Measurements from ENCODE around the gene PDE6B. TPM values are rescaled to one million over a fixed set of nuclear protein-coding genes. Genes with fewer than 3 reads are reported as not detected.

The PDE6B gene
- total RNA-seq (2014; rRNA removed) (not detected in 2 replicates), Bru-seq, nascent RNA (not detected), BruChase-seq, experiment 1, labeled RNA remaining after a 6-hour chase (percentile 5 among the genes with signal in this experiment), BruChase-seq, experiment 2, labeled RNA remaining after a 2-hour chase (not detected)
- long read RNA-seq, result 0 reads

DNA sequence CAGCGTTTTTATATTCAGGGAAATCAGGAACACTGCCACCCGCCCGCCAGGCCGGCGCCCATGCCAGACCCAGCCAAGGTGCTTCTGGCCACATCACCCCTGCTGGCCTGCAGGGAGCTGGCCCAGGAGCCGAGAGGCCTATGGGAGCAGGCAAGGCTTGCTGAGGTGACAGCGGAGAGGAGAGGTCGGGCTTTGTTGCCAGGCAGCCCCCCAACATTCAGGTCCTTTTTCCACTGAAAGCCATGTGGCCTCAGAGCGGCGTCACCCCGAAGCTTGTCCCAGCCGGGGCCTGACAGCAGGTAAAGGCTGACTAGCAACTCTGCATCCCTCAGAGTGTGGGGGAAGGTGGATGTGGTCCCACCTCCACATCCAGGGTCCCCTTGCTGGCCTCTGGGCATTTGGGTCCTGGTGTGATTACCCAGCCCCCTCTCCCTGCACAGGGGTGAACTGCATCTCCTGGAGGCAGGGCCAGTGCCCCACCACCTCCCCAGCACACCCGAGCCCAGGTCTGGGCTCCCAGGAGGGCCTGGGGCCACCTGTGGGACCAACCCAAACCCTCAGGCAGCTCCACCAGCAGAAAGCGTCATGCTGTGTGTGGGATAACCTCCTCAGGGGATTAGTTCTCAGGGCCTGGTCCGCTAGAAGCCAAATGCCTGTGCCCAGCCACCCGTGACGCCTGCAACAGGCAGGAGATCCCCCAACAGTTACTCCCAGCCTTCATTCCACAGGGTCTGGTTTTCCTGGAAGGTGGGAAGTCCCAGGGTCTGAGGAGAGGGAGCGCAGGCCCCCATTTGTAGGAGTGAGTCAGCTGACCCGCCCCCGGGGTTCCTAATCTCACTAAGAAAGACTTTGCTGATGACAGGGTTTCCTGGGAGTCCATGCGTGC lies at the start of gene PDE6B:
TSS of gene PDE6B (plus strand) at position 869 of the 886 bp plus-strand sequence. CDS start 54 bp downstream, outside the sequence.
- intact Hi-C loops (cut with micrococcal nuclease), result no loop called here
- ChIA-PET CTCF (no interaction called here), POLR2A (ENCODE audit: unreplicated experiment) (no interaction called here)
- H2AFZ ChIP-seq (ENCODE audit: low read length), result no peak within 1 kb of the TSS
- H3K4me2 ChIP-seq (ENCODE audit: low read length), result no peak within 1 kb of the TSS
- ATAC-seq, result no peak
- DNase-seq, result no peak
- no peaks in the 10 kb centered on the region for H3K9me2 ChIP-seq (replicated peaks; ENCODE audit: low read length)
- no TSS peak for BruUV-seq (replicated peaks)
- H3K27me3 ChIP-seq (ENCODE audit: low read length), result peaks cover 3% of the 10 kb centered on the region; the same call in 1 of the 2 replicates
- H3K9ac ChIP-seq (ENCODE audit: low read length), result no peak within 1 kb of the TSS
- H3K27ac ChIP-seq (ENCODE audit: low read length), result no peak within 1 kb of the TSS
- no peak within 1 kb of the TSS for H3K4me3 ChIP-seq (ENCODE audit: low read length)
- no peaks in the 10 kb centered on the region for H3K79me2 ChIP-seq (ENCODE audit: low read length)
- H3F3A ChIP-seq (ENCODE audit: low read length, unreplicated experiment), result no peaks in the 10 kb centered on the region
- no peaks in the 10 kb centered on the region for H3K9me3 ChIP-seq (ENCODE audit: low read length)
- no peaks in the 10 kb centered on the region for H3K36me3 ChIP-seq (ENCODE audit: low read depth, low read length)
- no peaks in the 10 kb centered on the region for H4K20me1 ChIP-seq (ENCODE audit: low read length)
- H3K4me1 ChIP-seq (ENCODE audit: insufficient read depth, low read length), result no peaks in the 10 kb centered on the region
- no peak for TF ChIP-seq EZH2phosphoT487 (IDR thresholded peaks at IDR 0.05; ENCODE audit: borderline replicate concordance, low read length)
- no peak for TF ChIP-seq EZH2 (IDR thresholded peaks at IDR 0.05; ENCODE audit: low read length, unreplicated experiment)
- TF ChIP-seq, protein P1, sequence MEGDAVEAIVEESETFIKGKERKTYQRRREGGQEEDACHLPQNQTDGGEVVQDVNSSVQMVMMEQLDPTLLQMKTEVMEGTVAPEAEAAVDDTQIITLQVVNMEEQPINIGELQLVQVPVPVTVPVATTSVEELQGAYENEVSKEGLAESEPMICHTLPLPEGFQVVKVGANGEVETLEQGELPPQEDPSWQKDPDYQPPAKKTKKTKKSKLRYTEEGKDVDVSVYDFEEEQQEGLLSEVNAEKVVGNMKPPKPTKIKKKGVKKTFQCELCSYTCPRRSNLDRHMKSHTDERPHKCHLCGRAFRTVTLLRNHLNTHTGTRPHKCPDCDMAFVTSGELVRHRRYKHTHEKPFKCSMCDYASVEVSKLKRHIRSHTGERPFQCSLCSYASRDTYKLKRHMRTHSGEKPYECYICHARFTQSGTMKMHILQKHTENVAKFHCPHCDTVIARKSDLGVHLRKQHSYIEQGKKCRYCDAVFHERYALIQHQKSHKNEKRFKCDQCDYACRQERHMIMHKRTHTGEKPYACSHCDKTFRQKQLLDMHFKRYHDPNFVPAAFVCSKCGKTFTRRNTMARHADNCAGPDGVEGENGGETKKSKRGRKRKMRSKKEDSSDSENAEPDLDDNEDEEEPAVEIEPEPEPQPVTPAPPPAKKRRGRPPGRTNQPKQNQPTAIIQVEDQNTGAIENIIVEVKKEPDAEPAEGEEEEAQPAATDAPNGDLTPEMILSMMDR (conservative IDR thresholded peaks at IDR 0.05; ENCODE audit: low read depth, low read length), result no peak

DNA sequence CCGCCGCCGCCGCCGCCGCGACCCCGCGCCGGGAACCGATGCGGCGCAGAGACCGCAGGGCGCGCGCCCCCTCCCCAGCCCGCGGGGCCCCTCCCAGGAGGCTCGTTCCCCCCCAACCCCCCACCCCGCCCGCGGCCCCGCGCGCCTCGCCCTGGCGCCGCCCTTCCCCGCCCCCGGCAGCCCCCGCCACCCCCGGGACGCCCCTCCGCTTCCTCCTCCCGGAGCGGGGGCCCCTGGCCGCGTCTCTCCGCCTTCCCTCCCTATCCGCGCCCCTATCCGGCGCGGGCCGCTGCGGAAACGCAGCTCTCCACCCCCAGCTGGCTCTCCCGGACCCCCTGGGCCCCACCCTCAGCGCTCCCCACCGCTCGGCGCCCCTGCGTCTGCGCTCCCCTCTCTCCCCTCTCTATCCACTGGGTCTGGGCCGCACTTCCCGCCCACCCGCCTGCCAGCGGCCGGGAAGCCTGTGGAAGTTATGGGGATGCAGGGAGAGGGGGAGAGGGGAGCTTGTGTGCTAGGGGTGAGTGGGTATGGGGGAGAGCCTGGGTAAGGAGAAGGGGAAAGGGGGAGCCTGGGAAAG lies 49.0 kb upstream of the PDE6B start, which contains the start of gene TMEM271:
TSS of gene TMEM271 (minus strand) at position 51 of the 577 bp plus-strand sequence. CDS start 233 bp downstream, outside the sequence.
- Histone ChIP-seq H3K27me3 (ENCODE audit: low read length) (peaks cover 10% of the 10 kb centered on the region; the same call in 1 of the 2 replicates), H3K9me3 (ENCODE audit: low read length) (no peaks in the 10 kb centered on the region), H3K9me2 (replicated peaks; ENCODE audit: low read length) (no peaks in the 10 kb centered on the region), H3K9ac (ENCODE audit: low read length) (no peak within 1 kb of the TSS), H3K4me1 (ENCODE audit: insufficient read depth, low read length) (no peaks in the 10 kb centered on the region), H3K4me3 (ENCODE audit: low read length) (no peak within 1 kb of the TSS), H3K79me2 (ENCODE audit: low read length) (no peaks in the 10 kb centered on the region), H3K4me2 (ENCODE audit: low read length) (no peak within 1 kb of the TSS), H3K36me3 (ENCODE audit: low read depth, low read length) (no peaks in the 10 kb centered on the region), H4K20me1 (ENCODE audit: low read length) (no peaks in the 10 kb centered on the region), H3F3A (ENCODE audit: low read length, unreplicated experiment) (no peaks in the 10 kb centered on the region), H3K27ac (ENCODE audit: low read length) (no peak within 1 kb of the TSS), H2AFZ (ENCODE audit: low read length) (no peak within 1 kb of the TSS)
- ATAC-seq (no peak), DNase-seq (no peak)
- no TSS peak for BruUV-seq (replicated peaks)
- no peak for TF ChIP-seq EZH2phosphoT487 (IDR thresholded peaks at IDR 0.05; ENCODE audit: borderline replicate concordance, low read length)
- TF ChIP-seq, protein P1 (conservative IDR thresholded peaks at IDR 0.05; ENCODE audit: low read depth, low read length), result no peak
- no peak for TF ChIP-seq EZH2 (IDR thresholded peaks at IDR 0.05; ENCODE audit: low read length, unreplicated experiment)
- ChIA-PET CTCF (no interaction called here), POLR2A (ENCODE audit: unreplicated experiment) (no interaction called here)
- intact Hi-C loops (cut with micrococcal nuclease), result no loop called here

Data from PC-3 (cell line).